IgD-negative memory B cell (primary cell): ENCODE results near the gene SLC25A13. TPM values are rescaled to one million over a fixed set of nuclear protein-coding genes. Genes with fewer than 3 reads are reported as not detected.
A peak's percentile ranks its signal among the peaks of the same experiment; 100 is the strongest.

ENCODE experiments used
- H3K27ac Mint-ChIP-seq, 3 donors: one replicate each; pipeline ENCODE4 v1.8.0; 2020 to 2022; ENCODE audit warnings: mild to moderate bottlenecking in 3 of 3, mixed read lengths in 3 of 3, moderate library complexity in 1 of 3
- H3K27me3 Mint-ChIP-seq: one replicate; pipeline ENCODE4 v1.8.0; 2021; ENCODE audit warnings: mixed read lengths
- H3K36me3 Mint-ChIP-seq: one replicate; pipeline ENCODE4 v1.8.0; 2020; ENCODE audit warnings: mild to moderate bottlenecking, mixed read lengths
- H3K4me1 Mint-ChIP-seq, 3 donors: one replicate each; pipeline ENCODE4 v1.8.0; 2020 to 2022; ENCODE audit warnings: mixed read lengths in 3 of 3, mild to moderate bottlenecking in 1 of 3
- H3K4me3 Mint-ChIP-seq, 4 donors: one replicate each; pipeline ENCODE4 v1.8.0; 2020 to 2022; ENCODE audit warnings: mild to moderate bottlenecking in 4 of 4, mixed read lengths in 4 of 4, moderate library complexity in 3 of 4
- H3K9me3 Mint-ChIP-seq, 3 donors: one replicate each; pipeline ENCODE4 v1.8.0; 2020 to 2021; ENCODE audit warnings: mixed read lengths in 3 of 3, mild to moderate bottlenecking in 1 of 3
- polyA plus RNA-seq: library from polyadenylated mRNA; unstranded; fragments of 300-500 nt; fragmentation: Illumina TruSeq; gene quantifications from one replicate; pipeline ENCODE4 v1.2.3, GENCODE V29; 2021

The SLC25A13 gene
- polyA plus RNA-seq, 1 donor from 2014 or later: 15.0 TPM

DNA sequence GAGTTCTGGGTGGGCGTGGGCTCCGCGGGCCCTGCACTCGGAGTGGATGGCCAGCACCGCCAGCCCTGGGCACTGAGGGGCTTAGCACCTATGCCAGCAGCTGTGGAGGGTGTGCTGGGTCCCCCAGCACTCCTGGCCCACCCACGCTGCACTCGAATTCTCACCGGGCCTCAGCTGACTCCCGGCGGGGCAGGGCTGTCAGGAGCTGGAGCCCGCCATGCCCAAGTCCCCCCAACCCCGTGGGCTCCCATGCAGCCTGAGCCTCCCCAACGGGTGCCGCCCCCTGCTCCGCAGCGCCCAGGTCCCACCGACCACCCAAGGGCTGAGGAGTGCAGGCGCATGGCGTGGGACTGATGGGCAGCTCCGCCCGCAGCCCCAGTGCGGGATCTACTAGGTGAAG, 93.1 kb downstream of the SLC25A13 start:
- Mint-ChIP-seq H3K36me3 (peaks cover 24% of the 10 kb centered on the region), H3K9me3 (peaks cover 0 to 5% (median 3%) of the 10 kb centered on the region in 3 donors), H3K4me1 (peaks cover 0 to 7% (median 3%) of the 10 kb centered on the region in 3 donors), H3K27ac (no peak overlapping the region), H3K27me3 (no peaks in the 10 kb centered on the region), H3K4me3 (no peak overlapping the region)

- H3K4me3 Mint-ChIP-seq: no peak overlapping the region
- no peak overlapping the region for H3K27ac Mint-ChIP-seq
- H3K4me1 Mint-ChIP-seq: peaks cover 0 to 7% (median 0%) of the 10 kb centered on the region in 3 donors
- peaks cover 0 to 5% (median 0%) of the 10 kb centered on the region in 3 donors for H3K9me3 Mint-ChIP-seq
- H3K27me3 Mint-ChIP-seq: no peaks in the 10 kb centered on the region
- H3K36me3 Mint-ChIP-seq: peaks cover 15% of the 10 kb centered on the region
Measured at GRCh38 chr7:96225251-96225650, 96.6 kb downstream of the SLC25A13 start.

GRCh38 chr7:96224685-96225084, 97.2 kb downstream of the SLC25A13 start:
- no peak overlapping the region for H3K4me3 Mint-ChIP-seq
- H3K36me3 Mint-ChIP-seq: peaks cover 10% of the 10 kb centered on the region
- H3K27me3 Mint-ChIP-seq: no peaks in the 10 kb centered on the region
- H3K9me3 Mint-ChIP-seq: peaks cover 0 to 4% (median 0%) of the 10 kb centered on the region in 3 donors
- H3K27ac Mint-ChIP-seq: no peak overlapping the region
- peaks cover 0 to 7% (median under 1%) of the 10 kb centered on the region in 3 donors for H3K4me1 Mint-ChIP-seq

- Mint-ChIP-seq H3K27me3 (no peaks in the 10 kb centered on the region), H3K4me1 (peaks cover 0 to 7% (median 2%) of the 10 kb centered on the region in 3 donors), H3K9me3 (no peaks in the 10 kb centered on the region), H3K36me3 (peaks cover 5% of the 10 kb centered on the region), H3K4me3 (no peak overlapping the region), H3K27ac (no peak overlapping the region)
Measured at GRCh38 chr7:96224073-96224472, 97.8 kb downstream of the SLC25A13 start.

DNA sequence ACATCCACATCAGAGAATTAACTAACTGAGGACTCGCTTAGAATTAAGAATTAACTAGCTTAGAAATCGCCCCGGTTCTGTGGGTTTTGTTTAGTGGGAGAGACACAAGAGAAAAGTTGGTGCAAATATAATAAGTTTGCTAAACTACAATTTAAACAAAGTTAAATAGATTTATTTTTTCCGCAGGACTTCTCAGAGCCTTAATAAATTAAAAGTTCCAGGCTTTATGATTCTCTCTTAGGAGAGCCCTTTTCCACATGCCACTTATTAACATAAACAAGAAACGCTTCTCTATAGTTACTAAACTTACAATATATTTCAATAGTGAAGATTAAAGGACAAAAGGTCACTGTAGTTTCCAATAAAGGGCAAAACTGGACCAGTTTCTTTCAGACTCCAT, 100.0 kb downstream of the SLC25A13 start:
- H3K9me3 Mint-ChIP-seq: no peaks in the 10 kb centered on the region
- no peak overlapping the region for H3K27ac Mint-ChIP-seq
- H3K27me3 Mint-ChIP-seq: no peaks in the 10 kb centered on the region
- H3K4me3 Mint-ChIP-seq: no peak overlapping the region
- H3K4me1 Mint-ChIP-seq: peaks cover 0 to 3% (median 2%) of the 10 kb centered on the region in 3 donors
- H3K36me3 Mint-ChIP-seq: peaks cover 5% of the 10 kb centered on the region

DNA sequence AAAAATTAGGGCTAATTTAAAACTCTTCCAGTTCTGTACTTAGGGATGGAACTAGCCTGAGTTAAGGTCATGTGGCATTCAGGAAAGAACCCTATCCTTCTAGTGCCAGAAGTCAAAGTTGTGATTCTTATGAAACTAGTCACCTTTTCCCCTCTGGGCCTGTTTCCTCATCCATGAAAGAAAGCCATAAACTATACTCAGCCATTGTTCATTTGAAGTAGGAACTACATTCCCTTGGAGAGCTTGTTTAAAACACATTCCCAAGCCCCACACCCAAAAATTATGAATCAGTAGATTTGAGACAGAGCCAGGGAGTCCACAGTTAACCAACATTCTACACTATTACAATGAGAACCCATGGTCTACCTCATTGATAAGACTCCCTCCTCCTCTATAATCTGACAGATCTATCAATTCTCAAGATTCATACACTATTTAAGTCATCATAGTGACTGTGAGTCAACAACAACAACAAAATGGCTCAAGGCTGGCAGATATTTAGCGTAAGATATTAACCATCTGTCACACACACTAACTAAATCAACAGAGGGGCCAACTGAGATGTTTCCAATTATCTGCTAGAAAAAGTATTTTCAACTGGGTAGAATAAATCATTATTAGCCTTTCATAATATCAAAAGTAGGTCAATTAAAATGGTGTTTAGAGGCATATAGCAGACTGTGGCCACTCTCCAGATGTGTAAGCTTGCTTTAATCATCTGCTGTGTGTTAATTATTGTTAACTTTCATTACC, 102.3 kb downstream of the SLC25A13 start:
- Mint-ChIP-seq H3K4me3 (no peak overlapping the region), H3K9me3 (peaks cover 0 to 3% (median 0%) of the 10 kb centered on the region in 3 donors), H3K27ac (no peak overlapping the region), H3K27me3 (no peaks in the 10 kb centered on the region), H3K4me1 (peaks cover 0 to 3% (median 2%) of the 10 kb centered on the region in 3 donors), H3K36me3 (peaks cover 2% of the 10 kb centered on the region)

GRCh38 chr7:96218664-96219243, 103.1 kb downstream of the SLC25A13 start:
- Mint-ChIP-seq H3K27me3 (no peaks in the 10 kb centered on the region), H3K9me3 (peaks cover 0 to 3% (median 0%) of the 10 kb centered on the region in 3 donors), H3K36me3 (peaks cover 1% of the 10 kb centered on the region), H3K4me3 (no peak overlapping the region), H3K4me1 (peaks cover 0 to 3% (median 2%) of the 10 kb centered on the region in 3 donors), H3K27ac (no peak overlapping the region)

DNA sequence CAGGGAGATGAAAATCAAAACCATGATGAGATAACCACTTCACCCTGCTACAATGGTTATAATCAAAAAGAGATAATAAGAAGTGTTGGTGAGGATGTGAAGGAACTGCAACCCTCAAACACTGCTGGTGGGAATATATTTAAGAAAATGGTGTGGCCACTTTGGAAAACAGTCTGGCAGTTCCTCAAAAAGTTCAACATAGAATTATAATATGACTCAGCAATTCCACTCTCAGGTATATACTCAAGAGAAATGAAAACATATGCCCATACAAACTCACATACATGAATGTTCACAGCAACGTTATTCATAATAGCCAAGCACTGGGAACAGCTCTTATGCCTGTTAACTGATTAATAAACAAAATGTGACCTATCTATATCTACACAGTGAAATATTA, 104.8 kb downstream of the SLC25A13 start:
- peaks cover 0 to 3% (median 2%) of the 10 kb centered on the region in 3 donors for H3K4me1 Mint-ChIP-seq
- peaks cover under 1% of the 10 kb centered on the region for H3K36me3 Mint-ChIP-seq
- no peaks in the 10 kb centered on the region for H3K27me3 Mint-ChIP-seq
- H3K27ac Mint-ChIP-seq: peak overlapping the region in 1 of 3 donors; percentile 4
- peaks cover 0 to 3% (median 0%) of the 10 kb centered on the region in 3 donors for H3K9me3 Mint-ChIP-seq
- H3K4me3 Mint-ChIP-seq: no peak overlapping the region

DNA sequence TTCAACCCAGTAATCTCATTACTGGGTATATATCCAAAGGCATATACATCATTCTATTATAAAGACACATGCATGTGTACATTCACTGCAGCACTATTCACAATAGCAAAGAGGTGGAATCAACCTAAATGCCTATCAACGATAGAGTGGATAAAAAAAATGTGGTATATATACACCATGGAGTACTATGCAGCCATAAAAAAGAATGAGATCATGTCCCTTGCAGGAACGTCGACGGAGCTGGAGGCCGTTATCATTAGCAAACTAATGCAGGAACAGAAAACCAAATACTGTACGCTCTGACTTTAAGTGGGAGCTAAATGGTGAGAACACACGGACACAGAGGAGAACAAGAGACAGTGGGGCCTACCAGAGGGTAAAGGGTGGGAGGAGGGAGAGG, 105.5 kb downstream of the SLC25A13 start:
- Mint-ChIP-seq H3K36me3 (peaks cover 2% of the 10 kb centered on the region), H3K4me1 (peaks cover 0 to 3% (median 2%) of the 10 kb centered on the region in 3 donors), H3K4me3 (peak overlapping the region in 1 of 4 donors; percentile 56), H3K27ac (no peak overlapping the region), H3K27me3 (no peaks in the 10 kb centered on the region), H3K9me3 (peaks cover 0 to 3% (median 0%) of the 10 kb centered on the region in 3 donors)

DNA sequence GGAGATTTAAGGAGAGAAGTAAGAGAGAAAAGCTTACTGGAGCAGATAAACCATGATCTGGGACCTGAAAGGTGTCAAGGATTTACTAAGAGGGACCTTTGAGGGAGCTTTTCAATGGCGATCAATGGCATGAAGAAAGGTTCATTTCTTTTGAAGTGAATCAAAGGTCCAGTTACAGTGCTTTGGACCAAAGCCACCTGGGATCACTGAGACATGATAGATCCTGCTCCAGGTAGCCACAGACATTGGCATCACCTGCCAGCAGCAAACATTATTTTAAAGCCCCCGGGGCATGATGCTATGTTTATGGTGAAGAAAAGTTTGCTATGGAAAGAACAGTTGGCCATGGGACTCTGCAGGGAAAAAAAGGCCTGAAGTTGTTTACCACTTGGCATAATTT, 109.4 kb downstream of the SLC25A13 start:
- peaks cover 0 to 3% (median 0%) of the 10 kb centered on the region in 3 donors for H3K9me3 Mint-ChIP-seq
- H3K4me3 Mint-ChIP-seq: no peak overlapping the region
- peaks cover 0 to 3% (median 0%) of the 10 kb centered on the region in 3 donors for H3K4me1 Mint-ChIP-seq
- peaks cover 2% of the 10 kb centered on the region for H3K36me3 Mint-ChIP-seq
- H3K27ac Mint-ChIP-seq: no peak overlapping the region
- H3K27me3 Mint-ChIP-seq: no peaks in the 10 kb centered on the region

DNA sequence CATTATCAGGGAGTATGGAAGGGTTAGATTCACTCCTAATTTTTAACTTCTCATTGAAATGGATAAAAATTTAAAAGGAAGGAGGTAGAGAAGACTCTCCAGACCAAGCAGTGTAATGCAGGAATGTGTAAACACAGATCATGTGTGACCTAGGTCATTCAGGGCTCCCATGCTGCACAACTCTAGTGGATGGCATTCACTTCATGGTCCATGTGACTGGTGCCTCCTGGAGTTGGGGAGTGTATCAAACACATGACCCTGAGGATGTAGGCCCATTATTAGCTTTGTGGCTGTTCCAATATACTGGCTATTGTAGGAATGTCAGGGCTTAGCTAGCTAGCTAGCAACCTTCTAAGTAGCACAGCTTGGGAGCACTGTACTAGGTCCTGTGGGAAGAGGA, 109.9 kb downstream of the SLC25A13 start:
- Mint-ChIP-seq H3K27me3 (no peaks in the 10 kb centered on the region), H3K27ac (no peak overlapping the region), H3K4me1 (peaks cover 0 to 3% (median 0%) of the 10 kb centered on the region in 3 donors), H3K36me3 (peaks cover 2% of the 10 kb centered on the region), H3K9me3 (peaks cover 0 to 3% (median 0%) of the 10 kb centered on the region in 3 donors), H3K4me3 (no peak overlapping the region)

DNA sequence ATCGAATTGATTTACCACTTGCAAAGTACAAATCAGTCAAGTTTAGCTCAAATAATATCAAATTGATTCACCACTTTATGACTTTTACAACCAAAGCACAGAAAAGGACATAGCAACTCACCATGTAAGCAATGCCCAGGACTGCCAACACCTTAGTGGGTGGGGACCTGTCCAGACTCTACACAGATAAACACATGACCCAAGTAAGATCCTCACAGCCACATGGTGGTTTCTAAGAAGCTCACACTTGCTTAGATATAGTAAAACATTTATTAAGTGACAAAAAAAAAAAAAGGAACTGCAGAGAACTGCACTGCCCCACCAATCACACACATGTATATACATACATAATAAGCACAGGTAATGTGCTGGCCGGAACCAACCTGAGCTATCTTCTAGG, 116.2 kb downstream of the SLC25A13 start:
- H3K27me3 Mint-ChIP-seq: no peaks in the 10 kb centered on the region
- no peaks in the 10 kb centered on the region for H3K4me1 Mint-ChIP-seq
- H3K36me3 Mint-ChIP-seq: peaks cover 4% of the 10 kb centered on the region
- H3K27ac Mint-ChIP-seq: no peak overlapping the region
- no peaks in the 10 kb centered on the region for H3K9me3 Mint-ChIP-seq
- H3K4me3 Mint-ChIP-seq: no peak overlapping the region

DNA sequence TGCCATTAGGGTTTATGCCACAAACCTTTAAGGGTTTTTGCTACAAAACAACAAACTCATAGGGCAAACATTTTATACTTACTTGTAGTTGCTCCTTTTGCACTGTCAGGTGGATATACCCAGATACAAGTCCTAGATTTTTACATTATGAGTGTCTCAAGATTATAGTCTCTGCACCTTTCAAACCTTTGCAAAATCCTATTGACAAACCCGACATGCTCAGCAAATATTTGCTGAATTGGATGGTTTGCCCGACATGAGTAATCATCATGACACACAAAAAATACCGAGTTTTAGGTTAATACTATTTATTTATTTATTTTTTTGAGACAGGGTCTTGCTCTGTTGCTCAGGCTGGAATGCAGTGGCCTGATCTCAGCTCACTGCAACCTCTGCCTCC, 117.3 kb downstream of the SLC25A13 start:
- H3K4me1 Mint-ChIP-seq: no peaks in the 10 kb centered on the region
- H3K9me3 Mint-ChIP-seq: no peaks in the 10 kb centered on the region
- H3K36me3 Mint-ChIP-seq: peaks cover 4% of the 10 kb centered on the region
- no peaks in the 10 kb centered on the region for H3K27me3 Mint-ChIP-seq
- no peak overlapping the region for H3K4me3 Mint-ChIP-seq
- no peak overlapping the region for H3K27ac Mint-ChIP-seq

DNA sequence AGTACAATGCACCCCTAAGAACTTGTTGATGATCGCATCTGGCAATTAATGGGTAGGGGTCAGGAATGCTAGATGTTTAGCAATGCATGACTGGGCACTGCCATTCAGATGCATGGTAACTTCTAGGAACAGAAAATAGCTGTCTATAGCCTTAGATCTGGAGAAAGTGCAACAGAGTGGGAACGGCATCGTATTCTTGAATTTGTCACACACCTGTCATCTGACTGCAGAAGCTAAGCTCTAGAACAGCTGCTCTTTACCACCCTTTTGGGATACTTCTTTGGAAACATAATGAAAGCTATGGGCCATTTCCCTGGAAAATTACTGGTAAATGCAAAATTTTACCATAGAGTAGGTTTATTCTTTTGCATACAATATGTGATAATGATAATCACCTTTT, 118.1 kb downstream of the SLC25A13 start:
- no peaks in the 10 kb centered on the region for H3K27me3 Mint-ChIP-seq
- H3K36me3 Mint-ChIP-seq: peaks cover 7% of the 10 kb centered on the region
- H3K4me3 Mint-ChIP-seq: no peak overlapping the region
- no peaks in the 10 kb centered on the region for H3K9me3 Mint-ChIP-seq
- no peaks in the 10 kb centered on the region for H3K4me1 Mint-ChIP-seq
- H3K27ac Mint-ChIP-seq: no peak overlapping the region

DNA sequence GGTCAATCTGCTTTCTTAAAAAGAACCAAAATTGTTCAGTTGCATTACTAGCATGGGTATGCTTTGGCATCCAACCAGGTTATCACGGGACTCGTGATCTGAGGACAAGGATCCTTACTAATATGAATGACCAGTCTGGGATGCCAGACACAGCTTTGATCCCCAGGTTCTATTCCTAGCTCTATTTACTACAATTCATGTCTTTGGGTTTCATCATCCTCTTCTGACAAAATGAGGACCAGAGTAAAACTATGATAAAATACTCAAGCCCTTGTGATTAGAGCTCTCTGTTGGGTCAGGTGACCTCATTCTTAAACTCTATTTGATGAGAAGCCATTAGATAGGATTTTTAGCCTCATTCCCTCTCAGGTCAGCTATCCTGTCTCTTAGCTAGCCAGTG, 119.8 kb downstream of the SLC25A13 start:
- no peaks in the 10 kb centered on the region for H3K9me3 Mint-ChIP-seq
- peak overlapping the region in 1 of 3 donors; percentile 25 for H3K27ac Mint-ChIP-seq
- no peaks in the 10 kb centered on the region for H3K27me3 Mint-ChIP-seq
- H3K4me3 Mint-ChIP-seq: no peak overlapping the region
- H3K36me3 Mint-ChIP-seq: peaks cover 7% of the 10 kb centered on the region
- no peaks in the 10 kb centered on the region for H3K4me1 Mint-ChIP-seq

GRCh38 chr7:96200740-96201139, 121.2 kb downstream of the SLC25A13 start:
- Mint-ChIP-seq H3K27ac (no peak overlapping the region), H3K36me3 (peaks cover 7% of the 10 kb centered on the region), H3K27me3 (no peaks in the 10 kb centered on the region), H3K4me3 (no peak overlapping the region), H3K4me1 (no peaks in the 10 kb centered on the region), H3K9me3 (no peaks in the 10 kb centered on the region)
